GM23248 (cell line): Measurements from ENCODE around the gene CTF1. TPM values are rescaled to one million over a fixed set of nuclear protein-coding genes. Genes with fewer than 3 reads are reported as not detected.
A peak's percentile ranks its signal among the peaks of the same experiment; 100 is the strongest.

Experiments
- DNase-seq: peaks from one replicate; pipeline ENCODE4 v3.0.0-alpha.2; 2015
- H2AFZ ChIP-seq: fragments of 200-600 bp; sonication (generic); 2 replicates; pipeline ENCODE4 v1.6.1; 2016; ENCODE audit warnings: antibody characterized with exemption
- H3F3A ChIP-seq: fragments of 200-600 bp; sonication (generic); 2 replicates; pipeline ENCODE4 v1.6.1; 2016; ENCODE audit warnings: mild to moderate bottlenecking, antibody characterized with exemption, mixed run types; ENCODE audit not compliant: insufficient read depth
- H3K27ac ChIP-seq: fragments of 200-600 bp; sonication (generic); 2 replicates; pipeline ENCODE4 v1.5.1; 2016; ENCODE audit warnings: mild to moderate bottlenecking
- H3K27me3 ChIP-seq: fragments of 200-600 bp; sonication (generic); replicated peaks from 2 replicates; pipeline ENCODE4 v1.6.1; 2016; ENCODE audit warnings: mild to moderate bottlenecking; ENCODE audit not compliant: insufficient read depth
- H3K36me3 ChIP-seq: fragments of 200-600 bp; sonication (generic); 2 replicates; pipeline ENCODE4 v1.6.1; 2016; ENCODE audit warnings: low read depth, mild to moderate bottlenecking
- H3K4me1 ChIP-seq: fragments of 200-600 bp; sonication (generic); 2 replicates; pipeline ENCODE4 v1.6.1; 2016; ENCODE audit warnings: mild to moderate bottlenecking; ENCODE audit not compliant: insufficient read depth
- H3K4me2 ChIP-seq: fragments of 200-600 bp; sonication (generic); one replicate; pipeline ENCODE4 v1.6.1; 2016; ENCODE audit warnings: mild to moderate bottlenecking; ENCODE audit not compliant: unreplicated experiment
- H3K4me3 ChIP-seq: fragments of 200-600 bp; sonication (generic); 2 replicates; pipeline ENCODE4 v1.5.1; 2016; ENCODE audit warnings: mild to moderate bottlenecking
- H3K79me2 ChIP-seq: fragments of 200-600 bp; sonication (generic); 2 replicates; pipeline ENCODE4 v1.6.1; 2016; ENCODE audit warnings: mild to moderate bottlenecking; ENCODE audit not compliant: insufficient read depth
- H3K9ac ChIP-seq: fragments of 200-600 bp; sonication (generic); 2 replicates; pipeline ENCODE4 v1.6.1; 2016; ENCODE audit warnings: mild to moderate bottlenecking
- H3K9me2 ChIP-seq: fragments of 200-600 bp; sonication (generic); 2 replicates; pipeline ENCODE4 v1.6.1; 2016; ENCODE audit warnings: mixed run types, mild to moderate bottlenecking, moderate library complexity; ENCODE audit not compliant: insufficient read depth
- H3K9me3 ChIP-seq: fragments of 200-600 bp; sonication (generic); one replicate; pipeline ENCODE4 v1.6.1; 2017; ENCODE audit warnings: low read depth
- H4K20me1 ChIP-seq: fragments of 200-600 bp; sonication (generic); 2 replicates; pipeline ENCODE4 v1.6.0; 2016; ENCODE audit not compliant: insufficient read depth
- EZH2 ChIP-seq: fragments of 200-600 bp; sonication (generic); IDR thresholded peaks from 2 replicates; pipeline ENCODE4 v1.6.1; 2018; ENCODE audit warnings: antibody characterized with exemption, mild to moderate bottlenecking; ENCODE audit not compliant: insufficient read depth, poor library complexity, severe bottlenecking
- EZH2phosphoT487 ChIP-seq: fragments of 200-600 bp; sonication (generic); IDR thresholded peaks from 2 replicates; pipeline ENCODE4 v1.6.1; 2018; ENCODE audit warnings: antibody characterized with exemption, moderate library complexity, mild to moderate bottlenecking, low read depth; ENCODE audit not compliant: insufficient read depth
- WGBS, 2 experiments: methylation state at CpG; one replicate each; pipeline ENCODE4 v1.1.6; 2015 to 2017; ENCODE audit warnings: low lambda C conversion rate in 2 of 2, low coverage in 1 of 2; ENCODE audit errors: missing lambda C conversion rate in 2 of 2; 5-methylcytosine and 5-hydroxymethylcytosine counted together
- in situ Hi-C: fragments of 300-500 bp; cut with MboI; formaldehyde crosslinking; loops from 2 replicates; pipeline ENCODE4 v1.15.0; 2020
- polyA plus RNA-seq: library from polyadenylated mRNA; unstranded; fragments of >200 nt; fragmentation: Nextera tagmentation; extraction: Ambion mirVana; gene quantifications from 2 replicates; pipeline ENCODE4 v1.2.1, GENCODE V29; 2016
- total RNA-seq: library from RNA; depleted of rRNA; stranded (reverse); fragments of >200 nt; shearing (Covaris generic); gene quantifications from 2 replicates; pipeline ENCODE4 v1.2.3, GENCODE V29; 2014

The CTF1 gene
- total and polyA plus RNA-seq, 2 experiments from 2014 or later: 2.1 to 4.8 TPM

- Histone ChIP-seq H3K9ac (no peak overlapping the region), H3K9me2 (no peaks in the 10 kb centered on the region), H3K79me2 (peaks cover 7% of the 10 kb centered on the region), H4K20me1 (no peaks in the 10 kb centered on the region), H3K4me1 (peaks cover 7% of the 10 kb centered on the region; the same call in 1 of the 2 replicates), H2AFZ (no peak overlapping the region), H3K4me2 (no peak overlapping the region), H3K27me3 (no peaks in the 10 kb centered on the region), H3K9me3 (no peaks in the 10 kb centered on the region), H3K4me3 (no peak overlapping the region), H3K27ac (no peak overlapping the region), H3F3A (no peaks in the 10 kb centered on the region), H3K36me3 (no peaks in the 10 kb centered on the region)
- in situ Hi-C loops: no loop called here
- no peak for TF ChIP-seq EZH2
- TF ChIP-seq EZH2phosphoT487: no peak
- DNase-seq: no peak
- 71 to 87% methylated on average over 6 to 10 of the region's 10 CpGs for WGBS, 2 experiments
Observed at GRCh38 chr16:30925995-30926811, 29.8 kb downstream of the CTF1 start.

- no peaks in the 10 kb centered on the region for H3F3A ChIP-seq
- H2AFZ ChIP-seq: no peak overlapping the region
- no peak overlapping the region for H3K4me2 ChIP-seq
- no peak overlapping the region for H3K4me3 ChIP-seq
- TF ChIP-seq EZH2phosphoT487 (no peak), EZH2 (no peak)
- in situ Hi-C loops: no loop called here
- WGBS, 2 experiments: 97 to 98% methylated on average over 16 to 22 of the region's 22 CpGs
- no peak overlapping the region for H3K9ac ChIP-seq
- no peak overlapping the region for H3K27ac ChIP-seq
- no peaks in the 10 kb centered on the region for H3K36me3 ChIP-seq
- no peaks in the 10 kb centered on the region for H4K20me1 ChIP-seq
- no peaks in the 10 kb centered on the region for H3K27me3 ChIP-seq
- H3K9me2 ChIP-seq: no peaks in the 10 kb centered on the region
- DNase-seq: no peak
- no peaks in the 10 kb centered on the region for H3K9me3 ChIP-seq
- H3K4me1 ChIP-seq: peaks cover 4% of the 10 kb centered on the region; the same call in 1 of the 2 replicates
- H3K79me2 ChIP-seq: peaks cover 7% of the 10 kb centered on the region
Observed at GRCh38 chr16:30926937-30927788, 30.7 kb downstream of the CTF1 start.

- H3K36me3 ChIP-seq: no peaks in the 10 kb centered on the region
- no peak overlapping the region for H3K4me2 ChIP-seq
- no peaks in the 10 kb centered on the region for H3K9me3 ChIP-seq
- H2AFZ ChIP-seq: no peak overlapping the region
- TF ChIP-seq EZH2: no peak
- no peak for TF ChIP-seq EZH2phosphoT487
- H3K4me1 ChIP-seq: peaks cover 4% of the 10 kb centered on the region; the same call in 1 of the 2 replicates
- peaks cover 7% of the 10 kb centered on the region for H3K79me2 ChIP-seq
- no peaks in the 10 kb centered on the region for H3K27me3 ChIP-seq
- 57 to 83% methylated on average over 6 to 15 of the region's 15 CpGs for WGBS, 2 experiments
- no peaks in the 10 kb centered on the region for H4K20me1 ChIP-seq
- no peaks in the 10 kb centered on the region for H3K9me2 ChIP-seq
- DNase-seq: peak; percentile 59
- no peak overlapping the region for H3K27ac ChIP-seq
- H3K4me3 ChIP-seq: no peak overlapping the region
- in situ Hi-C loops: no loop called here
- H3F3A ChIP-seq: no peaks in the 10 kb centered on the region
- H3K9ac ChIP-seq: no peak overlapping the region
Observed at GRCh38 chr16:30927789-30928378, 31.5 kb downstream of the CTF1 start.

GRCh38 chr16:30928390-30928789 is 32.0 kb downstream of the CTF1 start:
- H3K36me3 ChIP-seq: no peaks in the 10 kb centered on the region
- no peak overlapping the region for H3K4me3 ChIP-seq
- in situ Hi-C loops: no loop called here
- TF ChIP-seq EZH2 (no peak), EZH2phosphoT487 (no peak)
- peaks cover 4% of the 10 kb centered on the region; the same call in 1 of the 2 replicates for H3K4me1 ChIP-seq
- H3K9me2 ChIP-seq: no peaks in the 10 kb centered on the region
- H3K79me2 ChIP-seq: peaks cover 7% of the 10 kb centered on the region
- no peak overlapping the region for H3K9ac ChIP-seq
- no peak for DNase-seq
- no peaks in the 10 kb centered on the region for H4K20me1 ChIP-seq
- no peak overlapping the region for H2AFZ ChIP-seq
- H3K9me3 ChIP-seq: no peaks in the 10 kb centered on the region
- no peak overlapping the region for H3K27ac ChIP-seq
- H3K27me3 ChIP-seq: no peaks in the 10 kb centered on the region
- WGBS, 2 experiments: 92 to 97% methylated on average over 9 to 11 of the region's 11 CpGs
- no peak overlapping the region for H3K4me2 ChIP-seq
- H3F3A ChIP-seq: no peaks in the 10 kb centered on the region
